GM12878 (cell line): Measurements from ENCODE around the gene C16orf74.

Experiments
- CBFB ChIP-seq: IDR thresholded peaks from 2 replicates; pipeline ENCODE4 v1.6.1; 2016; ENCODE audit warnings: antibody characterized with exemption, low read depth
- CEBPZ ChIP-seq: fragments of 150-350 bp; IDR thresholded peaks from 2 replicates; pipeline ENCODE4 v1.6.1; 2016; ENCODE audit warnings: low read depth, low read length
- CHD4 ChIP-seq: fragments of 200-600 bp; sonication (generic); IDR thresholded peaks from 2 replicates; pipeline ENCODE4 v1.6.1; 2016; ENCODE audit warnings: mild to moderate bottlenecking
- CTCF ChIP-seq, 3 experiments: IDR thresholded peaks in 2 of 3; conservative IDR thresholded peaks in 1 of 3; 2 replicates each; pipeline ENCODE4 v1.5.1; 2011; ENCODE audit warnings: low read depth in 3 of 3, low read length in 3 of 3, mild to moderate bottlenecking in 3 of 3, control low read depth in 2 of 3, moderate library complexity in 2 of 3, inconsistent platforms in 1 of 3, mixed read lengths in 1 of 3; ENCODE audit not compliant: control insufficient read depth in 2 of 3, insufficient read depth in 1 of 3; ENCODE audit errors: extremely low read depth in 1 of 3
- EZH2 ChIP-seq: IDR thresholded peaks from 2 replicates; pipeline ENCODE4 v1.6.1; 2012; ENCODE audit warnings: low read depth, mild to moderate bottlenecking, control low read depth, inconsistent platforms, low read length, borderline replicate concordance; ENCODE audit not compliant: control insufficient read depth
- NFYB ChIP-seq: IDR thresholded peaks from 2 replicates; pipeline ENCODE4 v1.6.1; 2011; ENCODE audit warnings: low read depth, mild to moderate bottlenecking, low read length, improper control_type of control experiment, moderate library complexity; ENCODE audit not compliant: insufficient read depth
- NRF1 ChIP-seq: conservative IDR thresholded peaks from 2 replicates; pipeline ENCODE4 v1.6.1; 2011; ENCODE audit warnings: mild to moderate bottlenecking, low read depth, low read length, improper control_type of control experiment
- POLR2A ChIP-seq: IDR thresholded peaks from 2 replicates; pipeline ENCODE4 v1.6.1; 2011; ENCODE audit warnings: low read depth, mild to moderate bottlenecking, low read length
- SRF ChIP-seq, 2 experiments: IDR thresholded peaks; 2 replicates each; pipeline ENCODE4 v1.6.1; 2011; ENCODE audit warnings: low read depth in 2 of 2, low read length in 2 of 2, mild to moderate bottlenecking in 1 of 2, moderate library complexity in 1 of 2
- SUZ12 ChIP-seq: fragments of 200-600 bp; sonication (generic); IDR thresholded peaks from one replicate; pipeline ENCODE4 v1.6.1; 2018; ENCODE audit warnings: antibody characterized with exemption, mild to moderate bottlenecking; ENCODE audit not compliant: unreplicated experiment
- USF1 ChIP-seq: IDR thresholded peaks from 2 replicates; pipeline ENCODE4 v1.6.1; 2011; ENCODE audit warnings: borderline replicate concordance, low read depth, mild to moderate bottlenecking, moderate library complexity, mixed read lengths, low read length; ENCODE audit not compliant: insufficient read depth; ENCODE audit errors: extremely low read length

- no peak for TF ChIP-seq CTCF (IDR thresholded peaks at IDR 0.05 in 2 of 3, conservative IDR thresholded peaks at IDR 0.05 in 1 of 3; ENCODE audit: control insufficient read depth in 2 of 3, extremely low read depth in 1 of 3, insufficient read depth in 1 of 3, low read depth in 3 of 3, low read length in 3 of 3)
- TF ChIP-seq NRF1: no peak
- TF ChIP-seq EZH2: no peak
- no peak for TF ChIP-seq SRF (IDR thresholded peaks at IDR 0.05; ENCODE audit: low read depth in 2 of 2, low read length in 2 of 2)
- no peak for TF ChIP-seq NFYB
- TF ChIP-seq POLR2A: no peak
- no peak for TF ChIP-seq CHD4
- no peak for TF ChIP-seq CEBPZ
- no peak for TF ChIP-seq USF1
- TF ChIP-seq CBFB: no peak
- no peak for TF ChIP-seq SUZ12
Measured at GRCh38 chr16:85753559-85753958, 2.7 kb upstream of the C16orf74 start.
